Panc1 (cell line): ENCODE data around the gene SBF2.

Source experiments
- CTCF ChIP-seq: fragments of 450-650 bp; IDR thresholded peaks from 2 replicates; pipeline ENCODE4 v1.5.1; 2017; ENCODE audit warnings: mild to moderate bottlenecking
- POLR2AphosphoS5 ChIP-seq: IDR thresholded peaks from 2 replicates; pipeline ENCODE4 v1.6.1; 2012; ENCODE audit warnings: mild to moderate bottlenecking, low read depth, low read length, moderate library complexity
- TCF7L2 ChIP-seq: IDR thresholded peaks from 2 replicates; pipeline ENCODE4 v1.6.1; 2011; ENCODE audit warnings: mild to moderate bottlenecking, low read depth, low read length, inconsistent platforms

DNA sequence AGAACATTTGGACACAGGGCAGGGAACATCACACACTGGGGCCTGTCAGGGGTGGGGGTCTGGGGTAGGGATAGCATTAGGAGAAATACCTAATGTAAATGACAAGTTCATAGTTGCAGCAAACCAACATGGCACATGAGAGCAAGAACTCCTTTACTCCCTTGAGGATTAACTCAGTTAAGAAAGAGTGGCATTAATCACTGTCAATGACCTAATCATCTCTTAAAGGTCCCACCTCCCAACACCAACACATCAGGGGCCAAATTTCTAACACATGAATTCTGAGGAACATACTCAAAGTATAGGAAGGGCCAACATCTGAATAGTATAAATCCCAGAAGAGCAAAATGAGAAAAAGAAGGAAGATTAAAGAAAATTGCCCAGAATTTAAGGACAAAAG is 357.3 kb downstream of the SBF2 start:
- TF ChIP-seq CTCF (no peak), POLR2AphosphoS5 (no peak), TCF7L2 (no peak)
